Ascending aorta (tissue), 2 donors: Measurements from ENCODE around the gene CCDC74B. TPM values are rescaled to one million over a fixed set of nuclear protein-coding genes. Genes with fewer than 3 reads are reported as not detected.
"Not testable (repeated sequence)": the region's sequence is repeated elsewhere in the genome, so short reads cannot be mapped to it uniquely, and the experiment has no call there.

ENCODE experiments used
- DNase-seq, 2 donors: peaks; one replicate each; pipeline ENCODE4 v3.0.0-alpha.2; 2019; ENCODE audit warnings: low spot score in 2 of 2
- H3K27ac ChIP-seq, 2 donors: fragments of 200-600 bp; sonication (generic); one replicate each; pipeline ENCODE4 v1.5.1; 2016 to 2017; ENCODE audit warnings: mild to moderate bottlenecking in 1 of 2
- H3K27me3 ChIP-seq: fragments of 200-600 bp; sonication (generic); one replicate; pipeline ENCODE4 v1.5.1; 2017
- H3K36me3 ChIP-seq, 2 donors: fragments of 200-600 bp; sonication (generic); one replicate each; pipeline ENCODE4 v1.5.1; 2016
- H3K4me1 ChIP-seq, 2 donors: fragments of 200-600 bp; sonication (generic); one replicate each; pipeline ENCODE4 v1.5.1; 2016 to 2017; ENCODE audit warnings: mild to moderate bottlenecking in 1 of 2
- H3K4me3 ChIP-seq, 2 donors: fragments of 200-600 bp; sonication (generic); one replicate each; pipeline ENCODE4 v1.5.1; 2016 to 2017; ENCODE audit warnings: mild to moderate bottlenecking in 1 of 2
- H3K9me3 ChIP-seq, 2 donors: fragments of 200-600 bp; sonication (generic); one replicate each; pipeline ENCODE4 v1.5.1; 2016
- CTCF ChIP-seq, 3 experiments: fragments of 200-600 bp in 2 of 3; fragments of 450-650 bp in 1 of 3; sonication (generic) in 2 of 3; IDR thresholded peaks; one replicate each; pipeline ENCODE4 v1.5.1; 2016 to 2019; ENCODE audit warnings: antibody characterized with exemption in 3 of 3, mild to moderate bottlenecking in 1 of 3, moderate library complexity in 1 of 3
- intact Hi-C: fragments of 100-400 bp; cut with DNase I; formaldehyde crosslinking; loops from one replicate; pipeline ENCODE4 v1.15.1; 2023
- total RNA-seq: library from RNA; depleted of rRNA; stranded (reverse); fragments of >200 nt; gene quantifications from one replicate; pipeline ENCODE4 v1.1.0, GENCODE V29; 2016

The CCDC74B gene
- total RNA-seq, 1 donor from 2014 or later: 2.3 TPM

GRCh38 chr2:130186391-130186790, 41.5 kb upstream of the CCDC74B start:
- H3K27ac ChIP-seq: no peak overlapping the region
- no peak for DNase-seq
- TF ChIP-seq CTCF (IDR thresholded peaks at IDR 0.05): no peak

GRCh38 chr2:130185896-130186295, 41.0 kb upstream of the CCDC74B start:
- peaks cover under 1 to 2% of the 10 kb centered on the region in 2 donors for H3K36me3 ChIP-seq
- H3K4me3 ChIP-seq: no peak overlapping the region
- no peak for TF ChIP-seq CTCF (IDR thresholded peaks at IDR 0.05)
- no peak for DNase-seq
- H3K4me1 ChIP-seq: peaks cover 4 to 9% of the 10 kb centered on the region in 2 donors
- no peak overlapping the region for H3K27ac ChIP-seq
- no peaks in the 10 kb centered on the region for H3K27me3 ChIP-seq
- H3K9me3 ChIP-seq: no peaks in the 10 kb centered on the region
- intact Hi-C loops: no loop called here

More at GRCh38 chr2:130186391-130186790, 41.5 kb upstream of the CCDC74B start:
- Histone ChIP-seq H3K27me3 (no peaks in the 10 kb centered on the region), H3K4me3 (no peak overlapping the region), H3K36me3 (peaks cover 5 to 7% of the 10 kb centered on the region in 2 donors), H3K4me1 (peaks cover 4 to 9% of the 10 kb centered on the region in 2 donors), H3K9me3 (no peaks in the 10 kb centered on the region)
- intact Hi-C loops: no loop called here

GRCh38 chr2:130185436-130185835, 40.5 kb upstream of the CCDC74B start:
- Histone ChIP-seq H3K27me3 (no peaks in the 10 kb centered on the region), H3K36me3 (no peaks in the 10 kb centered on the region), H3K9me3 (no peaks in the 10 kb centered on the region), H3K4me3 (no peak overlapping the region), H3K4me1 (peaks cover 7 to 9% of the 10 kb centered on the region in 2 donors), H3K27ac (no peak overlapping the region)
- no peak for TF ChIP-seq CTCF (IDR thresholded peaks at IDR 0.05)
- DNase-seq: no peak
- intact Hi-C loops: no loop called here

GRCh38 chr2:130183512-130184373, 38.8 kb upstream of the CCDC74B start:
- intact Hi-C loops: no loop called here
- Histone ChIP-seq H3K4me3 (peak overlapping the region; percentile 92 to 99), H3K27ac (peak overlapping the region; percentile 82 to 90), H3K36me3 (no peaks in the 10 kb centered on the region), H3K27me3 (no peaks in the 10 kb centered on the region), H3K4me1 (peaks cover 9 to 11% of the 10 kb centered on the region in 2 donors), H3K9me3 (no peaks in the 10 kb centered on the region)
- DNase-seq: no peak
- no peak for TF ChIP-seq CTCF (IDR thresholded peaks at IDR 0.05)

- H3K9me3 ChIP-seq, intact Hi-C loops, H3K36me3 ChIP-seq, DNase-seq, H3K27me3 ChIP-seq: not testable (repeated sequence)
- H3K4me3 ChIP-seq: peak overlapping the region; percentile 92 to 99
- peaks cover 9 to 11% of the 10 kb centered on the region in 2 donors for H3K4me1 ChIP-seq
- peak overlapping the region; percentile 82 to 90 for H3K27ac ChIP-seq
Observed at GRCh38 chr2:130182826-130183511, 38.1 kb upstream of the CCDC74B start.
